Naive thymus-derived CD4-positive, alpha-beta T cell (primary cell): ENCODE data around the gene RPUSD1. TPM values are rescaled to one million over a fixed set of nuclear protein-coding genes. Genes with fewer than 3 reads are reported as not detected.
A peak's percentile ranks its signal among the peaks of the same experiment; 100 is the strongest.

Source experiments
- ATAC-seq: fragments of 150-1000 bp; cut with Tn5 transposase; 2 replicates; pipeline ENCODE4 v1.10.0; 2021; ENCODE audit warnings: mild to moderate bottlenecking, moderate library complexity
- CTCF ChIA-PET: fragments of 350-600 bp; sonication (Branson Sonifier 250); formaldehyde crosslinking; loops from one replicate; lab custom pipeline; 2021; ENCODE audit warnings: antibody characterized with exemption; lab: Charles Lee
- POLR2A ChIA-PET: fragments of 350-600 bp; sonication (Branson Sonifier 250); formaldehyde crosslinking; loops from one replicate; lab custom pipeline; 2021; ENCODE audit warnings: antibody characterized with exemption, inconsistent platforms; lab: Charles Lee
- DNase-seq, 9 donors: peaks; one replicate each; pipeline versions ENCODE4 v3.0.0 to v3.0.0-alpha.2; 2020 to 2022; ENCODE audit warnings: mixed read lengths in 1 of 9
- H3K27ac ChIP-seq: one replicate; pipeline ENCODE4 v1.7.0; 2013; ENCODE audit warnings: mild to moderate bottlenecking, low read depth, low read length, moderate library complexity
- H3K27me3 ChIP-seq, 2 donors: one replicate each; pipeline ENCODE4 v1.7.0; 2013; ENCODE audit warnings: low read length in 2 of 2, mild to moderate bottlenecking in 2 of 2, moderate library complexity in 2 of 2; ENCODE audit not compliant: control insufficient read depth in 2 of 2, insufficient read depth in 2 of 2
- H3K36me3 ChIP-seq, 3 experiments: 1 replicate in 2 of 3; 2 replicates in 1 of 3; pipeline ENCODE4 v1.7.0; 2013; ENCODE audit warnings: low read length in 3 of 3, mild to moderate bottlenecking in 3 of 3, moderate library complexity in 1 of 3; ENCODE audit not compliant: insufficient read depth in 3 of 3, control insufficient read depth in 2 of 3
- H3K4me1 ChIP-seq, 2 donors: one replicate each; pipeline ENCODE4 v1.7.0; 2013; ENCODE audit warnings: low read length in 2 of 2, mild to moderate bottlenecking in 2 of 2, moderate library complexity in 1 of 2; ENCODE audit not compliant: control insufficient read depth in 2 of 2, insufficient read depth in 2 of 2
- H3K4me3 ChIP-seq: 2 replicates; pipeline ENCODE4 v1.7.0; 2013; ENCODE audit warnings: mild to moderate bottlenecking, low read length
- H3K9me3 ChIP-seq, 3 experiments: 1 replicate in 2 of 3; 2 replicates in 1 of 3; pipeline ENCODE4 v1.7.0; 2013; ENCODE audit warnings: low read length in 3 of 3; ENCODE audit not compliant: control insufficient read depth in 2 of 3
- H3K27ac Mint-ChIP-seq, 9 donors: one replicate each; pipeline ENCODE4 v1.8.0; 2020 to 2022; ENCODE audit warnings: mixed read lengths in 9 of 9, mild to moderate bottlenecking in 8 of 9, moderate library complexity in 5 of 9, inconsistent platforms in 2 of 9
- H3K27me3 Mint-ChIP-seq, 5 donors: one replicate each; pipeline ENCODE4 v1.8.0; 2021 to 2022; ENCODE audit warnings: mixed read lengths in 5 of 5, mild to moderate bottlenecking in 1 of 5
- H3K36me3 Mint-ChIP-seq, 5 donors: one replicate each; pipeline ENCODE4 v1.8.0; 2020 to 2022; ENCODE audit warnings: mixed read lengths in 5 of 5, mild to moderate bottlenecking in 3 of 5, inconsistent platforms in 1 of 5
- H3K4me1 Mint-ChIP-seq, 7 donors: one replicate each; pipeline ENCODE4 v1.8.0; 2020 to 2022; ENCODE audit warnings: mixed read lengths in 7 of 7, mild to moderate bottlenecking in 3 of 7, inconsistent platforms in 1 of 7
- H3K4me3 Mint-ChIP-seq, 10 donors: one replicate each; pipeline ENCODE4 v1.8.0; 2020 to 2022; ENCODE audit warnings: mild to moderate bottlenecking in 10 of 10, mixed read lengths in 10 of 10, moderate library complexity in 6 of 10, inconsistent platforms in 2 of 10
- H3K9me3 Mint-ChIP-seq, 11 donors: one replicate each; pipeline ENCODE4 v1.8.0; 2020 to 2022; ENCODE audit warnings: mixed read lengths in 11 of 11, mild to moderate bottlenecking in 4 of 11, inconsistent platforms in 1 of 11, moderate library complexity in 1 of 11
- intact Hi-C, 2 donors: fragments of 100-400 bp; cut with micrococcal nuclease; formaldehyde crosslinking; loops; one replicate each; pipeline ENCODE4 v1.15.1; 2023
- polyA plus RNA-seq, 2 donors: library from polyadenylated mRNA; unstranded; fragments of 300-500 nt; fragmentation: Illumina TruSeq; gene quantifications; one replicate each; pipeline ENCODE4 v1.2.3, GENCODE V29; 2021
- total RNA-seq, 6 experiments: library from RNA in 5 of 6; stranded (reverse) in 5 of 6; gene quantifications; 1 replicate in 5 of 6; 2 replicates in 1 of 6; pipeline ENCODE4 v1.2.3 and lab custom pipeline; 2021 to 2026

RPUSD1 gene
- total and polyA plus RNA-seq, 7 experiments from 2014 or later = 16.3 to 42.9 (median 30.3) TPM

DNA sequence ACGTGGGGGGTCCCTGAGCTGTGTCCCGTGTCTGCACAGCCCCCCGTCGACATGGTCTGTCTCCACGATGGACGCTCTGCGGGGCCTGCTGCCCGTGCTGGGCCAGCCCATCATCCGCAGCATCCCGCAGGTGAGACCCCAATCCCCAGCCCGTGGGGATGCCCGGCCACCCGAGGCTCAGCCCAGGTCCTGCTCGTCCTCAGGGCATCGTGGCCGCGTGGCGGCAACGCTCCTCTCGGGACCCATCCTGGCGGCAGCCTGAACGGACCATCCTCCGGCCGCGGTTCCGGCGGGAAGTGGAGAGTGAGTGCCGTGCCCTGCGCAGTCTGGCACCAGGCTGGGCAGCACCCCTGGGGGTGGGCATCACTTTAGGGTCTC, 22.7 kb downstream of the RPUSD1 start:
- Histone ChIP-seq H3K27ac (no peak overlapping the region), H3K27me3 (no peaks in the 10 kb centered on the region), H3K36me3 (no peaks in the 10 kb centered on the region), H3K9me3 (no peaks in the 10 kb centered on the region), H3K4me1 (no peaks in the 10 kb centered on the region), H3K4me3 (no peak overlapping the region)
- ATAC-seq (no peak), DNase-seq (no peak)
- intact Hi-C loops = no loop called here
- Mint-ChIP-seq H3K9me3 (no peaks in the 10 kb centered on the region), H3K4me3 (no peak overlapping the region), H3K4me1 (no peaks in the 10 kb centered on the region), H3K27ac (no peak overlapping the region), H3K36me3 (no peaks in the 10 kb centered on the region), H3K27me3 (peaks cover 0 to 3% (median 0%) of the 10 kb centered on the region in 5 donors)
- POLR2A ChIA-PET = no interaction called here
- CTCF ChIA-PET = no interaction called here

DNA sequence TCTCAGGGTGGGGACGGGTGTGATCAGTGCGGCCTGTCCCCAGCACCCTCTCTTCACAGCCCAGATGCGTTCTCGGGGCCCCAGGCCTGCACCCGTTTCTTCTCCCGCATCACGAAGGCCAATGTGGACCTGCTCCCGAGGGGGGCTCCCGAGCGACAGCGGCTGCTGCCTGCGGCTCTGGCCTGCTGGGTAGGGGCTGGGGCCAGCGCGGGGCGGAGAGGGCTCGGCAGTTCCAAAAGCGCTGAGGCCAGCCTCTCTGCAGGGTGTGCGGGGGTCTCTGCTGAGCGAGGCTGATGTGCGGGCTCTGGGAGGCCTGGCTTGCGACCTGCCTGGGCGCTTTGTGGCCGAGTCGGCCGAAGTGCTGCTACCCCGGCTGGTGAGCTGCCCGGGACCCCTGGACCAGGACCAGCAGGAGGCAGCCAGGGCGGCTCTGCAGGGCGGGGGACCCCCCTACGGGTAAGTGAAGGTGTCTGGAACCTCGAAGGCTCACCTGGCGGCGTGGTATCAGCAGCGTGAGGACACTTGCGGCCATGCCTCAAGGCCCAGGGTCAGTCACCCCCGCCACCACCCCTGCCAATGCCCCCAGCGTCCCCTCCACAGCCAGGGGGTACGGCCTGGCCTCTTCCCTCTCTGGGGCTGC, 23.2 kb downstream of the RPUSD1 start:
- ChIA-PET POLR2A (no interaction called here), CTCF (no interaction called here)
- H3K4me3 ChIP-seq = no peak overlapping the region
- H3K9me3 Mint-ChIP-seq = no peaks in the 10 kb centered on the region
- DNase-seq (no peak), ATAC-seq (no peak)
- H3K36me3 Mint-ChIP-seq = no peaks in the 10 kb centered on the region
- H3K4me1 ChIP-seq = no peaks in the 10 kb centered on the region
- intact Hi-C loops = no loop called here
- no peaks in the 10 kb centered on the region for H3K9me3 ChIP-seq
- H3K36me3 ChIP-seq = no peaks in the 10 kb centered on the region
- H3K27ac Mint-ChIP-seq = no peak overlapping the region
- H3K27ac ChIP-seq = no peak overlapping the region
- H3K27me3 ChIP-seq = no peaks in the 10 kb centered on the region
- H3K27me3 Mint-ChIP-seq = peaks cover 0 to 3% (median 0%) of the 10 kb centered on the region in 5 donors
- no peaks in the 10 kb centered on the region for H3K4me1 Mint-ChIP-seq
- no peak overlapping the region for H3K4me3 Mint-ChIP-seq

DNA sequence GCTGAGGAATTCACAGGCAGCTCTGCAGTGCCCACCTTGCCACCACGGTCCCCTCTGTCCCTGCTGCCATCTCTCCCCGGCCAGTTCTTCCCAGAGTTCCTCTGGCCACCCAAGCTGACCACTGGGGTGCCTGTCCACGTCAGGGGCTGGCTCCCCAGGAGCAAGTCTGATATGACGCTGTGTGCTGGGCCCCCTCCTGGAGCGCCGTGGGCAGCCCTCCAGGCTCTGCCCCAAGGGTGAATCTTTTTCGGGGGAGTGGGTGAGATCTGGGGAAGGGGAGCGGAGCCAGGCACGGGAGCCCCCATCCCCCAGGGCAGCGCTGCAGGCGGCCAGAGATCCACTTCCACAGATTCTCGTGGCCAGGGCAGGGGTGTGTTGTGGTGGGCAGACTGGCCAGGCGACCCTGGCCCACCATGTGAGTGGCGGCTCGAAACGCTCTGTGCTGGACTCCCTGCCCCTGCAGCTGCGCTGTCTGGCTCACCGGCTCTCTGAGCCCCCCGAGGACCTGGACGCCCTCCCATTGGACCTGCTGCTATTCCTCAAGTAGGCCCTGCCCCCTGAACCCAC, 23.9 kb downstream of the RPUSD1 start:
- Mint-ChIP-seq H3K4me3 (no peak overlapping the region), H3K27me3 (no peaks in the 10 kb centered on the region), H3K27ac (no peak overlapping the region), H3K36me3 (no peaks in the 10 kb centered on the region), H3K4me1 (no peaks in the 10 kb centered on the region), H3K9me3 (no peaks in the 10 kb centered on the region)
- Histone ChIP-seq H3K27ac (no peak overlapping the region), H3K9me3 (no peaks in the 10 kb centered on the region), H3K27me3 (no peaks in the 10 kb centered on the region), H3K4me1 (no peaks in the 10 kb centered on the region), H3K36me3 (no peaks in the 10 kb centered on the region), H3K4me3 (no peak overlapping the region)
- DNase-seq (no peak), ATAC-seq (no peak)
- intact Hi-C loops = no loop called here
- ChIA-PET POLR2A (no interaction called here), CTCF (no interaction called here)

DNA sequence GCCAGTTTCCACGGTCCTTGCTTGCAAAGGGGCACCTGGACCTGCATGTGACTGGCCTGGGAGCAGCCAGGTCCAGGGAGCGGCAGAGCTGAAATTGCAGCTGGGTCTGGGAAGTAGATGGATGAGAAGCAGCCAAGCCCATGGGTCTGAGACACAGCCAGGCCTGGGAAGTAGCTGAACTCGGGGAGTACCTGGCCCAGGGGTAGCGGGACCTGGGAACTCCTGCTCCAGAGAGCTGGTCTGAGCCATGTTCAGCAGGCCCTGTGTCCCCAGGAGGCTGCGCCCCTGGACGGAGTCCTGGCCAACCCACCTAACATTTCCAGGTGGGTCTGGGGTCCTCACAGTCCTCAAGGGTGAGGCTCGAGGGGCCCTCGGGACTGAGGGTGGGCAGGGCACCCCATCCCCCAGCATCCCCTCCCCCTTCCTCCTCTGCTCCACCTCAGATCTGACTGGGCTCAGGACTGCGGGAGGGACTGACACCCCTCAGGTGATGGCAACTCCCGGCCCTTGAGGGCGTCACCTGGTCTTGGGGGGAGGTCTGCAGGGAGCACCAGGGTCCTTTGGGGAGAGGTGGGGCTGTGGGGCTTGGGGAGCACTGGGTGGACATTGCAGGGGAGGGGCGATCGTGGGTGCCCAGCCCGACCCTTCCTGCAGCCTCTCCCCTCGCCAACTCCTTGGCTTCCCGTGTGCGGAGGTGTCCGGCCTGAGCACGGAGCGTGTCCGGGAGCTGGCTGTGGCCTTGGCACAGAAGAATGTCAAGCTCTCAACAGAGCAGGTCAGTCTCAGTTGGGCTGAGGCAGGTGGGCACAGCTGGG, 24.6 kb downstream of the RPUSD1 start:
- Mint-ChIP-seq H3K27ac (no peak overlapping the region), H3K4me1 (no peaks in the 10 kb centered on the region), H3K36me3 (no peaks in the 10 kb centered on the region), H3K27me3 (no peaks in the 10 kb centered on the region), H3K4me3 (no peak overlapping the region), H3K9me3 (no peaks in the 10 kb centered on the region)
- no peaks in the 10 kb centered on the region for H3K27me3 ChIP-seq
- ChIA-PET POLR2A (no interaction called here), CTCF (no interaction called here)
- DNase-seq (no peak), ATAC-seq (no peak)
- intact Hi-C loops = no loop called here
- no peak overlapping the region for H3K4me3 ChIP-seq
- H3K27ac ChIP-seq = no peak overlapping the region
- no peaks in the 10 kb centered on the region for H3K4me1 ChIP-seq
- no peaks in the 10 kb centered on the region for H3K36me3 ChIP-seq
- no peaks in the 10 kb centered on the region for H3K9me3 ChIP-seq

DNA sequence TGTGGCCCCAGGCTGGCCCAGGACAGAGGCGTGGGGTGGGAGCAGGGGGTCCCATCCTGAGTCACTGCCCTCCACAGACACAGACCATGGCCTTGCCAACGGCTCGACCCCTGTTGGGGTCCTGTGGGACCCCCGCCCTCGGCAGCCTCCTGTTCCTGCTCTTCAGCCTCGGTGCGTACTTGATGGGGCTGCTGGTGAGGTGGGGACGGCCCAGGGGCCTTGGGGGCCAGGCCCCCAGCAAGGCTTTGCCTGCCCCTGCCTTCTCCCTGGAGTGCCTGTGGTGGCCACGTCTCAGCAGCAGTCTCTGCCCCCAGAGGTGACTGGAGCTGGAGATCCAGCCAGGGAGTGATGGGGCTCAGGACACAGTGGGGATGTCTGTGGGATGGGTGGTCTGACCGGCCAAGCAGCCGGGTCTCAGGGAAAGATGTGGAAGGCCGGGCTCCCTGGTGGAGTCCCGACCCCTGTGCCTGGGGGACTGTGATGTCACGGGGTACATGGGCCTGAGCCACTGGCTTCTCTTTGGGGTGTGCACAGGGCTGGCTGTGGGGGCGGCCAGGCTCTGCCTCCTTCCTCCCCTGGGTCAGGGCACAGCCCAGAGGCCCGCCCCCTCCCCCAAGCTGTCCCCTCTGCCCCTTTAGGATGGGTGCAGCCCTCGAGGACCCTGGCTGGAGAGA, 25.4 kb downstream of the RPUSD1 start:
- intact Hi-C loops = no loop called here
- H3K4me1 ChIP-seq = no peaks in the 10 kb centered on the region
- POLR2A ChIA-PET = no interaction called here
- peaks cover 0 to under 1% (median 0%) of the 10 kb centered on the region in 11 donors for H3K9me3 Mint-ChIP-seq
- no peaks in the 10 kb centered on the region for H3K36me3 ChIP-seq
- peaks cover 0 to 2% (median 0%) of the 10 kb centered on the region in 7 donors for H3K4me1 Mint-ChIP-seq
- DNase-seq (no peak), ATAC-seq (no peak)
- H3K36me3 Mint-ChIP-seq = peaks cover 0 to under 1% (median 0%) of the 10 kb centered on the region in 5 donors
- peaks cover 0 to 3% (median 0%) of the 10 kb centered on the region in 5 donors for H3K27me3 Mint-ChIP-seq
- no peak overlapping the region for H3K27ac Mint-ChIP-seq
- CTCF ChIA-PET = no interaction called here
- H3K27me3 ChIP-seq = no peaks in the 10 kb centered on the region
- H3K4me3 Mint-ChIP-seq = no peak overlapping the region
- no peak overlapping the region for H3K27ac ChIP-seq
- no peak overlapping the region for H3K4me3 ChIP-seq
- H3K9me3 ChIP-seq = no peaks in the 10 kb centered on the region

DNA sequence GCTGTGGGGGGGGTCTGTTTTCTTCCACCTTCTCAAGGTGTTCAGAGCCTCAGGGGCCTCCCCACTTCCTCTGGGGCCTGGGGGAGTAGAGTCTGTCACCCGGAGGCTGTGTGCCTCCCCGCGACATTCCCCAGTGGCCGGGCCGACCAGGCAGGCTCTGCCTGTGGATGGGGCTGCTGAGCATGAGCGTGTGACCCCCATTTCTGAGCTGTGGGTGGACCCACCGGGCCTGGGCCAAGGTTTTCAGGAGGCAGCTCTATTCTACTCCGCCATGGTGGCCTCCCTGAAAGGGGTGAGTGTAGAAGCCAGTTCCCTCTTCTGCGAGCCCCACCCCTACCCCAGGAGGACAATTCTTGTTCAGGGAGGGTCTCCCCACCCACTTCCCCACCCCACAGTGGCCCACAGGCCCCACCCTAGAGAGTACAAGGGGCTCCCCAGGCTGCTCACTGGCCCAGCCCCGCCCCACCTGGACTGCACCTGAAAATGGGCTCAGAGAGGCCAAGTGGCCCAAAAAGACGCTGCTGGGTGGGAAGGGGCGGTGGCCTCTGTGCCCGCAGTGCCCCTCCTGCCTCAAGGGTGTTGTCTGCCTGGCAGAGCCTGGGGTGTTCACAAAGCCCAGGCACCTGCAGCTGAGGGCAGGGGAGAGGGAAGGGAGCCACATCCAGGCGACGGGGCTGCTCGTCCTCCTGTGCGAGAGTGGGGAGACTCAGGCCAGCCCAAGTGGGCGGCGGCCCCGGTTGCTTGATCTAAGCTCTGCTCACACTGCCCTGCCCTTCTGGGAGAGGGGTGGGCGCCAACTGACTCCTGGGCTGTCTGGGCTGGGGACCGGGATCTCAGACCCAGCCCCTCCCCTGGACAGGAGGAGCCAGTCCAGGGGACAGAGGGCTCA, 26.3 kb downstream of the RPUSD1 start:
- no peaks in the 10 kb centered on the region for H3K36me3 ChIP-seq
- Mint-ChIP-seq H3K27me3 (peaks cover 0 to 6% (median 0%) of the 10 kb centered on the region in 5 donors), H3K36me3 (peaks cover 0 to 3% (median 0%) of the 10 kb centered on the region in 5 donors), H3K27ac (no peak overlapping the region), H3K4me1 (peaks cover 0 to 4% (median 0%) of the 10 kb centered on the region in 7 donors), H3K4me3 (no peak overlapping the region), H3K9me3 (peaks cover 0 to 4% (median 0%) of the 10 kb centered on the region in 11 donors)
- H3K9me3 ChIP-seq = no peaks in the 10 kb centered on the region
- ATAC-seq (no peak), DNase-seq (peak in 1 of 9 donors; percentile 8)
- no peaks in the 10 kb centered on the region for H3K27me3 ChIP-seq
- ChIA-PET CTCF (no interaction called here), POLR2A (no interaction called here)
- intact Hi-C loops = no loop called here
- no peaks in the 10 kb centered on the region for H3K4me1 ChIP-seq
- no peak overlapping the region for H3K27ac ChIP-seq
- no peak overlapping the region for H3K4me3 ChIP-seq
